GM12878 (cell line): Measurements from ENCODE around the gene INCA1.

ENCODE experiments used
- CHD1 ChIP-seq: IDR thresholded peaks from 2 replicates; pipeline ENCODE4 v1.6.1; 2012; ENCODE audit warnings: low read depth, low read length, improper control_type of control experiment
- EGR1 ChIP-seq, 2 experiments: IDR thresholded peaks; 1 replicate in 1 of 2; 2 replicates in 1 of 2; pipeline ENCODE4 v1.6.1; 2011 to 2012; ENCODE audit warnings: low read depth in 2 of 2, low read length in 2 of 2, borderline replicate concordance in 1 of 2, mild to moderate bottlenecking in 1 of 2, moderate library complexity in 1 of 2
- MYC ChIP-seq: IDR thresholded peaks from 2 replicates; pipeline ENCODE4 v1.6.1; 2011; ENCODE audit warnings: mild to moderate bottlenecking, low read length, moderate library complexity, inconsistent platforms; ENCODE audit not compliant: insufficient read depth, insufficient replicate concordance, insufficient read length, severe bottlenecking
- POLR2A ChIP-seq: IDR thresholded peaks from 2 replicates; pipeline ENCODE4 v1.6.1; 2011; ENCODE audit warnings: low read depth, mild to moderate bottlenecking, low read length
- RELA ChIP-seq: fragments of 450-650 bp; IDR thresholded peaks from 2 replicates; pipeline ENCODE4 v1.8.0; 2014; ENCODE audit warnings: borderline replicate concordance; ENCODE audit not compliant: partially characterized antibody
- SMARCA5 ChIP-seq: fragments of 450-650 bp; IDR thresholded peaks from 2 replicates; pipeline ENCODE4 v1.6.1; 2017; ENCODE audit warnings: mild to moderate bottlenecking
- SREBF1 ChIP-seq: IDR thresholded peaks from 2 replicates; pipeline ENCODE4 v1.6.1; 2012; ENCODE audit warnings: mild to moderate bottlenecking, low read length
- SREBF2 ChIP-seq: IDR thresholded peaks from 2 replicates; pipeline ENCODE4 v1.6.1; 2012; ENCODE audit warnings: mild to moderate bottlenecking, low read length
- ZBTB33 ChIP-seq: fragments of 450-650 bp; IDR thresholded peaks from 2 replicates; pipeline ENCODE4 v1.6.1; 2017; ENCODE audit warnings: mild to moderate bottlenecking
- ZNF217 ChIP-seq: fragments of 450-650 bp; IDR thresholded peaks from 2 replicates; pipeline ENCODE4 v1.6.1; 2017; ENCODE audit warnings: antibody characterized with exemption, mild to moderate bottlenecking
- TF ChIP-seq, protein P1 (sequence below), 3 experiments: IDR thresholded peaks in 2 of 3; conservative IDR thresholded peaks in 1 of 3; 2 replicates each; pipeline ENCODE4 v1.5.1; 2011; ENCODE audit warnings: low read depth in 3 of 3, low read length in 3 of 3, mild to moderate bottlenecking in 3 of 3, control low read depth in 2 of 3, moderate library complexity in 2 of 3, inconsistent platforms in 1 of 3, mixed read lengths in 1 of 3; ENCODE audit not compliant: control insufficient read depth in 2 of 3, insufficient read depth in 1 of 3; ENCODE audit errors: extremely low read depth in 1 of 3

DNA sequence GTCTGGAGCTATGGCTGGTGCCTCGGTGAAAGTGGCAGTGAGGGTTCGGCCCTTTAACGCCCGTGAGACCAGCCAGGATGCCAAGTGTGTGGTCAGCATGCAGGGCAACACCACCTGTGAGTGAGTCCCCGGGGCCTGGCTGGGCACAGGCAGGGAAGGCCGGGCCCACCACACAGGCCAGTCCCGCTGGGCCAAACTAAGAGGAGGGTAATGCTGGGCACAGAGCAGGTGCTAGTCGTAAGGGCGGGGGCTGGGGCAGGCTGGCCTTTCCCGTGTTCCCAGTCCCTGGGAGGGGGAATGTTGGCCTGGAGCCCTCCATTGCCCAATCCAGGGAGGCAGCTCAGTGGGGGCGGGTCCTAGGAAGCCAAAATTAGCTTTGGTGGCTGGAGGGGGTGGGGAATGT is 2.9 kb upstream of the INCA1 start:
- TF ChIP-seq SMARCA5 (no peak), SREBF2 (no peak), RELA (no peak), ZBTB33 (no peak), CHD1 (no peak), MYC (no peak), EGR1 (IDR thresholded peaks at IDR 0.05; ENCODE audit: borderline replicate concordance in 1 of 2, low read depth in 2 of 2, low read length in 2 of 2) (no peak), SREBF1 (no peak), POLR2A (no peak), ZNF217 (no peak)
- TF ChIP-seq, protein P1, sequence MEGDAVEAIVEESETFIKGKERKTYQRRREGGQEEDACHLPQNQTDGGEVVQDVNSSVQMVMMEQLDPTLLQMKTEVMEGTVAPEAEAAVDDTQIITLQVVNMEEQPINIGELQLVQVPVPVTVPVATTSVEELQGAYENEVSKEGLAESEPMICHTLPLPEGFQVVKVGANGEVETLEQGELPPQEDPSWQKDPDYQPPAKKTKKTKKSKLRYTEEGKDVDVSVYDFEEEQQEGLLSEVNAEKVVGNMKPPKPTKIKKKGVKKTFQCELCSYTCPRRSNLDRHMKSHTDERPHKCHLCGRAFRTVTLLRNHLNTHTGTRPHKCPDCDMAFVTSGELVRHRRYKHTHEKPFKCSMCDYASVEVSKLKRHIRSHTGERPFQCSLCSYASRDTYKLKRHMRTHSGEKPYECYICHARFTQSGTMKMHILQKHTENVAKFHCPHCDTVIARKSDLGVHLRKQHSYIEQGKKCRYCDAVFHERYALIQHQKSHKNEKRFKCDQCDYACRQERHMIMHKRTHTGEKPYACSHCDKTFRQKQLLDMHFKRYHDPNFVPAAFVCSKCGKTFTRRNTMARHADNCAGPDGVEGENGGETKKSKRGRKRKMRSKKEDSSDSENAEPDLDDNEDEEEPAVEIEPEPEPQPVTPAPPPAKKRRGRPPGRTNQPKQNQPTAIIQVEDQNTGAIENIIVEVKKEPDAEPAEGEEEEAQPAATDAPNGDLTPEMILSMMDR (IDR thresholded peaks at IDR 0.05 in 2 of 3, conservative IDR thresholded peaks at IDR 0.05 in 1 of 3; ENCODE audit: control insufficient read depth in 2 of 3, extremely low read depth in 1 of 3, insufficient read depth in 1 of 3, low read depth in 3 of 3, low read length in 3 of 3) = no peak
